HG02610 (cell line): ENCODE measurements around the gene SYNM.

Experiments
- ATAC-seq: cut with Tn5 transposase; IDR thresholded peaks from one replicate; pipeline ENCODE4 v1.9.1; 2021; ENCODE audit warnings: mild to moderate bottlenecking, moderate library complexity; ENCODE audit not compliant: unreplicated experiment

Gene SYNM

GRCh38 chr15:99135194-99135593 is 30.3 kb downstream of the SYNM start:
- peak; percentile 83 for ATAC-seq

GRCh38 chr15:99137111-99137546 is 32.2 kb downstream of the SYNM start:
- ATAC-seq = no peak

- no peak for ATAC-seq
Measured at GRCh38 chr15:99137877-99138276, 33.0 kb downstream of the SYNM start.

- ATAC-seq = no peak
Measured at GRCh38 chr15:99138491-99138982, 33.7 kb downstream of the SYNM start.

- no peak for ATAC-seq
Measured at GRCh38 chr15:99139276-99139675, 34.4 kb downstream of the SYNM start.

GRCh38 chr15:99140590-99140989 is 35.7 kb downstream of the SYNM start:
- no peak for ATAC-seq

- no peak for ATAC-seq
Measured at GRCh38 chr15:99141943-99142342, 37.1 kb downstream of the SYNM start.

GRCh38 chr15:99142562-99142961 is 37.7 kb downstream of the SYNM start:
- ATAC-seq = no peak

- ATAC-seq = no peak
Measured at GRCh38 chr15:99143242-99143641, 38.4 kb downstream of the SYNM start.

GRCh38 chr15:99143655-99144610 is 39.1 kb downstream of the SYNM start:
- ATAC-seq = no peak

- ATAC-seq = no peak
Measured at GRCh38 chr15:99145005-99145404, 40.1 kb downstream of the SYNM start.

- no peak for ATAC-seq
Measured at GRCh38 chr15:99145778-99146177, 40.9 kb downstream of the SYNM start.

GRCh38 chr15:99146661-99147060 is 41.8 kb downstream of the SYNM start:
- no peak for ATAC-seq

- ATAC-seq = no peak
Measured at GRCh38 chr15:99148851-99149276, 44.0 kb downstream of the SYNM start.

- ATAC-seq = no peak
Measured at GRCh38 chr15:99149366-99149765, 44.5 kb downstream of the SYNM start.

GRCh38 chr15:99151156-99151555 is 46.3 kb downstream of the SYNM start:
- no peak for ATAC-seq

- no peak for ATAC-seq
Measured at GRCh38 chr15:99153026-99153535, 48.2 kb downstream of the SYNM start.

- ATAC-seq = no peak
Measured at GRCh38 chr15:99154271-99154670, 49.4 kb downstream of the SYNM start.

GRCh38 chr15:99155961-99156443 is 51.1 kb downstream of the SYNM start:
- ATAC-seq = no peak

GRCh38 chr15:99157456-99157855 is 52.6 kb downstream of the SYNM start:
- ATAC-seq = no peak

GRCh38 chr15:99158626-99159412 is 53.9 kb downstream of the SYNM start:
- ATAC-seq = peak; percentile 48
